Panc1 (cell line): ENCODE data around the gene CFAP77. TPM values are rescaled to one million over a fixed set of nuclear protein-coding genes. Genes with fewer than 3 reads are reported as not detected.

ENCODE experiments used
- ATAC-seq: fragments of 200-7000 bp; cut with Tn5 transposase; 2 replicates; pipeline ENCODE4 v1.9.1; 2020; ENCODE audit warnings: mild to moderate bottlenecking, moderate library complexity
- BruUV-seq: library from RNA; stranded (reverse); fragments of 400-500 nt; replicated peaks from 2 replicates; lab custom pipeline; 2021; lab: Mats Ljungman, UMichigan
- CTCF ChIA-PET: fragments of 300-600 bp; sonication (Branson Sonifier 250); formaldehyde crosslinking; loops from one replicate; lab custom pipeline; 2022; ENCODE audit warnings: antibody characterized with exemption; lab: Charles Lee
- POLR2A ChIA-PET: fragments of 300-600 bp; sonication (Branson Sonifier 250); formaldehyde crosslinking; loops from one replicate; lab custom pipeline; 2022; ENCODE audit warnings: antibody characterized with exemption; lab: Charles Lee
- DNase-seq: peaks from one replicate; pipeline ENCODE4 v3.0.0-alpha.2; 2010; ENCODE audit warnings: low read depth, low spot score
- H3K27ac ChIP-seq: 2 replicates; pipeline ENCODE4 v1.5.1; 2011; ENCODE audit warnings: mild to moderate bottlenecking, low read length, inconsistent platforms
- H3K27me3 ChIP-seq: fragments of 200-500 bp; sonication (Bioruptor generic); 2 replicates; pipeline ENCODE4 v1.6.0; 2014; ENCODE audit warnings: low read length, inconsistent platforms; ENCODE audit not compliant: control insufficient read depth, insufficient read depth
- H3K36me3 ChIP-seq: fragments of 200-500 bp; sonication (Bioruptor generic); 2 replicates; pipeline ENCODE4 v1.5.1; 2014; ENCODE audit warnings: inconsistent platforms, mild to moderate bottlenecking, low read length, moderate library complexity; ENCODE audit not compliant: control insufficient read depth, insufficient read depth
- H3K4me1 ChIP-seq: 2 replicates; pipeline ENCODE4 v1.5.1; 2011; ENCODE audit warnings: inconsistent platforms, mild to moderate bottlenecking, low read length, moderate library complexity; ENCODE audit not compliant: control insufficient read depth, insufficient read depth
- H3K4me3 ChIP-seq, 2 experiments: 2 replicates each; pipeline ENCODE4 v1.5.1; 2011 to 2012; ENCODE audit warnings: low read depth in 2 of 2, low read length in 2 of 2, mild to moderate bottlenecking in 2 of 2, inconsistent platforms in 1 of 2, moderate library complexity in 1 of 2
- H3K9me3 ChIP-seq: fragments of 200-500 bp; sonication (Bioruptor generic); 2 replicates; pipeline ENCODE4 v1.5.1; 2014; ENCODE audit warnings: low read depth, mild to moderate bottlenecking, inconsistent platforms, low read length, moderate library complexity; ENCODE audit not compliant: control insufficient read depth, insufficient read depth
- POLR2AphosphoS5 ChIP-seq: IDR thresholded peaks from 2 replicates; pipeline ENCODE4 v1.6.1; 2012; ENCODE audit warnings: mild to moderate bottlenecking, low read depth, low read length, moderate library complexity
- SIN3A ChIP-seq: IDR thresholded peaks from 2 replicates; pipeline ENCODE4 v1.6.1; 2012; ENCODE audit warnings: low read depth, mild to moderate bottlenecking, low read length, moderate library complexity, borderline replicate concordance; ENCODE audit not compliant: insufficient read depth
- TCF7L2 ChIP-seq: IDR thresholded peaks from 2 replicates; pipeline ENCODE4 v1.6.1; 2011; ENCODE audit warnings: mild to moderate bottlenecking, low read depth, low read length, inconsistent platforms
- in situ Hi-C: cut with HindIII; loops from 2 replicates; pipeline ENCODE4 v1.10.0; 2016; ENCODE audit warnings: low sequenced_read_pairs, low pct_unique_long_range_greater_than_20kb
- intact Hi-C: fragments of 100-400 bp; cut with micrococcal nuclease; formaldehyde crosslinking; loops from one replicate; pipeline ENCODE4 v1.10.0; 2022; ENCODE audit not compliant: unreplicated experiment
- total RNA-seq: library from RNA; stranded (reverse); gene quantifications from one replicate; pipeline ENCODE4 v1.2.1, GENCODE V29; 2021; ENCODE audit not compliant: unreplicated experiment
- TF ChIP-seq, protein P1 (sequence below), 2 experiments: IDR thresholded peaks; 2 replicates each; pipeline ENCODE4 v1.6.1; 2011 to 2012; ENCODE audit warnings: low read depth in 2 of 2, control low read depth in 1 of 2, low read length in 1 of 2, mild to moderate bottlenecking in 1 of 2, moderate library complexity in 1 of 2; ENCODE audit not compliant: insufficient read depth in 1 of 2
- TF ChIP-seq, protein P2 (sequence below): fragments of 450-650 bp; IDR thresholded peaks from 2 replicates; pipeline ENCODE4 v1.5.1; 2017; ENCODE audit warnings: mild to moderate bottlenecking

CFAP77 gene
- total RNA-seq, 1 experiment from 2014 or later, result not detected

DNA sequence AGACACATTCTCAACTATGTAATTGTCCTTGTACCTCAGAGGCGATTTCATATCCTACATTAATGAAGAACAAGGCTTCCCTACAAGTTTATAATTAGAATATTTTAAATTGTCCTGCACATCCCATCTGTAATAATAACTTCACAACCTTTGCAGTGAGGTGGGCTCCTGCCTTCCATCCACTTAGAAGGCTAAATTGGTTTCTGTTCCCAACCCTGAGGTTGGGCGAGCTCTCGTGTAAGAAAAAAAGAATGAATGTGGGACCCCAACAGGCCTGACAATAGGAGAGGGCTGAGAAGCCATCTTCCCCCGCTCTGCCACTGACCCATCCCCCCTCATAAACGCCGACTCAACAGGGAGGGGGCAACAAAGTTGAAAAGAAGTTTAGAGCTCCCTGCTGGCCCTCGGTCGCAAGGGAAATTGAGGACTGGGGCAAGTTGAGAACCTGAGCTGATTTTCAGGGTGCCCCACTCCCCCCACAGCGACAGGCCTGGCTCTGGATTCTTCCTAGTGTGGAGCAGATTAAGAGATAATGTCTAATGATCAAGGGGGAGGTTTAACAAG lies 181.8 kb downstream of the CFAP77 start:
- no TSS peak for BruUV-seq
- POLR2A ChIA-PET, result no interaction called here
- intact Hi-C loops, result no loop called here
- DNase-seq (no peak), ATAC-seq (no peak)
- CTCF ChIA-PET, result no interaction called here
- in situ Hi-C loops, result no loop called here
- Histone ChIP-seq H3K36me3 (no peaks in the 10 kb centered on the region), H3K4me1 (no peaks in the 10 kb centered on the region), H3K9me3 (no peaks in the 10 kb centered on the region), H3K27ac (no peak overlapping the region), H3K27me3 (no peaks in the 10 kb centered on the region; the same call in 1 of the 2 replicates), H3K4me3 (no peak overlapping the region)
- TF ChIP-seq TCF7L2 (no peak), SIN3A (no peak), POLR2AphosphoS5 (no peak)
- TF ChIP-seq, protein P1, sequence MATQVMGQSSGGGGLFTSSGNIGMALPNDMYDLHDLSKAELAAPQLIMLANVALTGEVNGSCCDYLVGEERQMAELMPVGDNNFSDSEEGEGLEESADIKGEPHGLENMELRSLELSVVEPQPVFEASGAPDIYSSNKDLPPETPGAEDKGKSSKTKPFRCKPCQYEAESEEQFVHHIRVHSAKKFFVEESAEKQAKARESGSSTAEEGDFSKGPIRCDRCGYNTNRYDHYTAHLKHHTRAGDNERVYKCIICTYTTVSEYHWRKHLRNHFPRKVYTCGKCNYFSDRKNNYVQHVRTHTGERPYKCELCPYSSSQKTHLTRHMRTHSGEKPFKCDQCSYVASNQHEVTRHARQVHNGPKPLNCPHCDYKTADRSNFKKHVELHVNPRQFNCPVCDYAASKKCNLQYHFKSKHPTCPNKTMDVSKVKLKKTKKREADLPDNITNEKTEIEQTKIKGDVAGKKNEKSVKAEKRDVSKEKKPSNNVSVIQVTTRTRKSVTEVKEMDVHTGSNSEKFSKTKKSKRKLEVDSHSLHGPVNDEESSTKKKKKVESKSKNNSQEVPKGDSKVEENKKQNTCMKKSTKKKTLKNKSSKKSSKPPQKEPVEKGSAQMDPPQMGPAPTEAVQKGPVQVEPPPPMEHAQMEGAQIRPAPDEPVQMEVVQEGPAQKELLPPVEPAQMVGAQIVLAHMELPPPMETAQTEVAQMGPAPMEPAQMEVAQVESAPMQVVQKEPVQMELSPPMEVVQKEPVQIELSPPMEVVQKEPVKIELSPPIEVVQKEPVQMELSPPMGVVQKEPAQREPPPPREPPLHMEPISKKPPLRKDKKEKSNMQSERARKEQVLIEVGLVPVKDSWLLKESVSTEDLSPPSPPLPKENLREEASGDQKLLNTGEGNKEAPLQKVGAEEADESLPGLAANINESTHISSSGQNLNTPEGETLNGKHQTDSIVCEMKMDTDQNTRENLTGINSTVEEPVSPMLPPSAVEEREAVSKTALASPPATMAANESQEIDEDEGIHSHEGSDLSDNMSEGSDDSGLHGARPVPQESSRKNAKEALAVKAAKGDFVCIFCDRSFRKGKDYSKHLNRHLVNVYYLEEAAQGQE (IDR thresholded peaks at IDR 0.05; ENCODE audit: insufficient read depth in 1 of 2, low read depth in 2 of 2, low read length in 1 of 2), result no peak
- TF ChIP-seq, protein P2, sequence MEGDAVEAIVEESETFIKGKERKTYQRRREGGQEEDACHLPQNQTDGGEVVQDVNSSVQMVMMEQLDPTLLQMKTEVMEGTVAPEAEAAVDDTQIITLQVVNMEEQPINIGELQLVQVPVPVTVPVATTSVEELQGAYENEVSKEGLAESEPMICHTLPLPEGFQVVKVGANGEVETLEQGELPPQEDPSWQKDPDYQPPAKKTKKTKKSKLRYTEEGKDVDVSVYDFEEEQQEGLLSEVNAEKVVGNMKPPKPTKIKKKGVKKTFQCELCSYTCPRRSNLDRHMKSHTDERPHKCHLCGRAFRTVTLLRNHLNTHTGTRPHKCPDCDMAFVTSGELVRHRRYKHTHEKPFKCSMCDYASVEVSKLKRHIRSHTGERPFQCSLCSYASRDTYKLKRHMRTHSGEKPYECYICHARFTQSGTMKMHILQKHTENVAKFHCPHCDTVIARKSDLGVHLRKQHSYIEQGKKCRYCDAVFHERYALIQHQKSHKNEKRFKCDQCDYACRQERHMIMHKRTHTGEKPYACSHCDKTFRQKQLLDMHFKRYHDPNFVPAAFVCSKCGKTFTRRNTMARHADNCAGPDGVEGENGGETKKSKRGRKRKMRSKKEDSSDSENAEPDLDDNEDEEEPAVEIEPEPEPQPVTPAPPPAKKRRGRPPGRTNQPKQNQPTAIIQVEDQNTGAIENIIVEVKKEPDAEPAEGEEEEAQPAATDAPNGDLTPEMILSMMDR, result no peak

DNA sequence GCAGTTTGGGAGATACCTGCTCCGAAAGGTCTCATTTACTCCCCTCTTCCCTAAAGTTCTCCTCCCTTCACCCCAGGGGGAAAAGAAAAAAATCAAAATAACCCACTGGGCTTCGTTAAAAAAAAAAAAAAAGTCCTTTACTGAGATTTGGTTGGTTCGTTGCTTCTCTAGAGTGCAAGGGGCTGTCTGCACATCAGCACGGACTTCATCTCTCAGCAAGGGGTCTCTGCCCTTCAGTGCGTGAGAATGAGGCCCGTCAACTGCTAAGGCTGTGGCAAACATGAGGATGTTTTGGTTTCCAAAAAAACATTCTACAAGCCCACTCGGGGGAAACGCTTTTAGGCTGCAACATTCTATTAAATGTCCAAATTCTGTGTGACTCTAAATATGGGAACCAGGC lies 182.4 kb downstream of the CFAP77 start:
- no peaks in the 10 kb centered on the region; the same call in 1 of the 2 replicates for H3K27me3 ChIP-seq
- POLR2A ChIA-PET, result no interaction called here
- H3K4me3 ChIP-seq, result no peak overlapping the region
- in situ Hi-C loops (no loop called here), intact Hi-C loops (no loop called here)
- H3K27ac ChIP-seq, result no peak overlapping the region
- ATAC-seq, result no peak
- H3K9me3 ChIP-seq, result no peaks in the 10 kb centered on the region
- DNase-seq, result no peak
- CTCF ChIA-PET, result no interaction called here
- TF ChIP-seq, protein P2, result no peak
- no peak for TF ChIP-seq POLR2AphosphoS5
- no peaks in the 10 kb centered on the region for H3K36me3 ChIP-seq
- H3K4me1 ChIP-seq, result no peaks in the 10 kb centered on the region
- BruUV-seq, result no TSS peak
